Activated T-helper 9 cell treated with anti-CD3 and anti-CD28 coated beads, Interleukin-2, amount 50 U/mL, for 16 hours (primary cell): Measurements from ENCODE around the gene CHDH.

Source experiments
- DNase-seq: peaks from one replicate; pipeline ENCODE4 v3.0.0-alpha.2; 2020; ENCODE audit warnings: low read depth

The CHDH gene

DNA sequence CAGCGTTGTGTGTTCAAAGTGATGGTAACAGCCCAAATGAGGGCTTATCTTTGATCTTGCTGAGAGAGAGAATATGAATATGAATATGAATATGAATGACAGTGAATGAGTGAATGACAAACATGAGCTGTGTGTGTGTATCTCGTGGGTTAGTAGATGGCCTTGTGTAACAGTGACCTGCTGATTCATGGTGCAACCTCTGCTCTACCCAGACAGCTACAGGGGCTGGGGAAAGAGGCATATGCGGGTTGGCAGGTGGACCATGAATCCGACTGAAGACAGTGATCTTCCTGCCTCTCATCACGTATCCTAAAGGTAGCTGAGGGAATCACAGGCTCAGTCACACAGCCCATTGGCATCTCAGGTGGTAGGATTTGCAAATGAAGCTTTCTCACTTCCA lies 58.2 kb downstream of the CHDH start:
- DNase-seq, result no peak

DNA sequence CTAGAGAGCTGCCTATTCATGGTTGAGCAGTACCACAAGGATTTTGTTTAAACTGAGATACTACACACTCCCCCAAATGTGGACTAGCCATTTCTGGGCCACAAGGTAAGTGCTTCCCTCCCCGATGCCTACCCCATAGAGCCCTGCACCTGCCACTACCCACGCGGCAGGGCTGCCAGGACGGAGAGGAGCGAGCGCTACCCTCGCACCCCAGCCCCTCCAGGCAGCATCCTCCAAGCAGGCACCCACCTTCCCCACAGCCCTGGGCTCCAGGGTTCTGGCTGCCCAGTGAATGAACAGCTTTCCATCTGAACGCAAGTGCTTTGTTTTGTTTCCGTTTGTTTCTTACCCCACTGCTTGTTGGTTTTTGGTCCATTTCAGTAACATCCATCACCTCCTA lies 59.2 kb downstream of the CHDH start:
- DNase-seq, result no peak

DNA sequence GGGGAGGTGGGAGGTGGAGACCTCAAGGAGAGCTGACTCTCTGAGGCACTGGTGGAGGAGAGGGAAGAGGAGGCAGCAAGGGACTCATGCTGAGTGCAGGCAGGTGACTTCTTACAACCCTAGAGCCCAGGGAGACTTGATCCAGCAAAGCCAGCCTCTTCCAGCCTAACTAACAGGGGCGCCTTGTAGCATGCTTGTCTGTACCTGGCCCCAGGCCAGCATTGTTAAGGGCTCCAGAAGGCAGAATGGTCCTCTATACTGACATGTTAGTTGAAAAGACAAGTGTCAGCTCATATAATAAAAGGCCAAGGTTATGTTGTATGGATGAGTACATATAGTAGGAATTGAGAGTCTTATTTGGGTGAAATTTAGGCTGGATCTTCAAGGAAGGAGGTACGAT lies 65.4 kb downstream of the CHDH start:
- DNase-seq, result no peak

DNA sequence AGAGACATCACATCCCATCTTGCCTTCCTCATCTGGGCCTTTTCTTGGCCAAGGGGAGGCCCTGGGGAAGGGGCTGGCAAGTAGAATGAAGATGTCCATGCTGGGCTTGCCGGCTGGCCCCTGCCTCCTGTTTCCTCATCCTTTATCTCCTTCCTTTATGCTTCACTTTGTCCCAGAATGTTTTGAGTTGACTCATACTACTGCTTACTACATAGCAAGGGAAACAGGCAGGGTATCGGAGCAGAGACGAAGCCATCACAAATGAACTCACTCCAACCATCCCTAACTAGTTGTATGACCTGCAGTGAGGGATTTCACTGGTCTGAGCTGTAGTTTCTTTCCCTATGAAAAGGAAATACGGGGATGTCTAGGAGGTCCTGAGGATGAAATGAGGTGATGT lies 66.0 kb downstream of the CHDH start:
- no peak for DNase-seq

DNA sequence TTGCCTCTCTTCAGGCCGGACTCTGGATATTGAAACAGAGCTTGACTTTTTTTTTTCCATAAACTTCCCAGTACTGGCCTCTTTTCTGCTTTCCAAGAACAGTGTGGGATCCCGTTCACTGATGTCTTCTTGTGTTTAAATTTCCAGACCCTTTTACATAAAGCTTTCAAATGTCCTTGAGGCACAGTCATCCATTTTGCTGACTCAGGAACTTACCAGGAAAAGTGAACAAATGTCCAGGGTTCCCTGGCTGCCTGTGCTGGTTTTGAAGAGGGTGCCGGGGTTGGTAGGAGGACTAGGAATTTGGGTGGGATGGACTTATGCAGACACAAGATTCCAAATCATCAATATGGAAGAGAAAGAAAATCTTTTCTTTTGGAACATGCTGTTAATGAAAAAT lies 68.1 kb downstream of the CHDH start:
- no peak for DNase-seq

DNA sequence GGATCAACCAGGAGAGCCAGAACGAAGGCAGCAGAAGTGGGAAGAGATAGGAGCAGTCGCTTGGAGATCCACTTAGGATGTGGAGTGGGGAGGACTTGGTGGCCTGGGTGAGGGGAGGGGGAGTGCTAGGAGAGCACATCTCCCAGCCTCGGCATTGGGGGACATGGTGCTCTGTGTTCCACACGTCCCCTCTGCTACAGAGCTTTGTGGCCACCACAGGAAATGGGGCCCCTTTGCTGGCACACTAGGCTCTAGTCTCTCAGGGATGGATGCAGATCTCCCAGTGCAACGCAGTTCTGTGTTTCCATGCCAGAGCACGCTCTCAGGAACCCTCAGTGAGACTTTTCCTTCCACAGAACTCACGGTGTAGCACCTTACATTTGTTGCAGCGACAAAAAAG lies 68.8 kb downstream of the CHDH start:
- no peak for DNase-seq

DNA sequence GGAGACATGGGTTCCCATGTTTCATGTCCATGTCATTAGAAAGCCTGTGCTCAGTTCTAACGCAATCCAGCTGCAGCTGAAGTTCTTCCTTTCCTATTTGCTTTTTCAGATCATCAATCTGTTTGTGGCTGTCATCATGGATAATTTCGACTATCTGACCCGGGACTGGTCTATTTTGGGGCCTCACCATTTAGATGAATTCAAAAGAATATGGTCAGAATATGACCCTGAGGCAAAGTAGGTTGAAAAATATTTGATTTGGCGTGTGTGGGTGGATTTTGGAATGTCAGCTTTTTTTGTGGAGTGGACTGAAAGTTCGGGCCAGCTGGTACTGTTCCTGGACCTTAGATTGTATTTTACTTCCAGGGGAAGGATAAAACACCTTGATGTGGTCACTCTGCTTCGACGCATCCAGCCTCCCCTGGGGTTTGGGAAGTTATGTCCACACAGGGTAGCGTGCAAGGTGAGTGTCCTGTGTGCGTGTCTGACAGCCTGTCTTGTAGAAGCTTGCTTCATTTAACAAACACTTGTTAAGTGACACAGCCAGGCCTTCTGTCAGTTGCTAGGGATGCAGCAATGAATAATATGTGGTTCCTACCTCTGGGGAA lies 69.6 kb downstream of the CHDH start:
- no peak for DNase-seq

DNA sequence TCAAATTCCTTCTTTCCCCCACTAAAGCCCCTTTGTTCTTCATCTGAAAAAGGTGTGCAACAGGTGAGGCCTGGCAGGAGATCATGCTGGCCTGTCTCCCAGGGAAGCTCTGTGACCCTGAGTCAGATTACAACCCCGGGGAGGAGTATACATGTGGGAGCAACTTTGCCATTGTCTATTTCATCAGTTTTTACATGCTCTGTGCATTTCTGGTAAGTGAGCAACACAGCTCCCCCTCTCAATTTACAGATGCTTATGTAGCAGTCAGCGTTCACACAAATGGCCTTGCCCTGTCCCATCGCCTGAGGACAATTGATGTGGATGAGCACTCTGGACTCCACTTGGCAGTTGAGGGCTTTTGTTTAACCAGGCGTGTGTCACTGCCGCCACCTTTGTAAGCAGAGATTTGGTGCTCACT lies 70.4 kb downstream of the CHDH start:
- no peak for DNase-seq

DNA sequence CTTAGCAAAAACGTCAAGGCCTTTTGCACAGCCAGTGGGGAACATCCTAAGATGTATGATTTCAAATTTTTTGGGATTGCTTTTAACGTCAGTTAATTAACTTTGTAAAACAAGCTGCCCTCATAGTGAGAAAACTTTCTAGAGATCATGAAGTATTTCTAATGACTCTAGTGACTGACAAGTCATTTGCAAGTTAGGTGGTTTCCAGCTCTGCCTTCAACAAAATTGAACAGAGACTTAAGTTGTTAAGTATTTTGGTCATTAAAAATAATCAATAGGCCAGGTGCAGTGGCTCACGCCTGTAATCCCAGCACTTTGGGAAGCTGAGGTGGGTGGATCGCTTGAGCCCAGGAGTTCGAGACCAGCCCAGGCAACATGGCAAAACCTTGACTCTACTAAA lies 71.2 kb downstream of the CHDH start:
- no peak for DNase-seq

DNA sequence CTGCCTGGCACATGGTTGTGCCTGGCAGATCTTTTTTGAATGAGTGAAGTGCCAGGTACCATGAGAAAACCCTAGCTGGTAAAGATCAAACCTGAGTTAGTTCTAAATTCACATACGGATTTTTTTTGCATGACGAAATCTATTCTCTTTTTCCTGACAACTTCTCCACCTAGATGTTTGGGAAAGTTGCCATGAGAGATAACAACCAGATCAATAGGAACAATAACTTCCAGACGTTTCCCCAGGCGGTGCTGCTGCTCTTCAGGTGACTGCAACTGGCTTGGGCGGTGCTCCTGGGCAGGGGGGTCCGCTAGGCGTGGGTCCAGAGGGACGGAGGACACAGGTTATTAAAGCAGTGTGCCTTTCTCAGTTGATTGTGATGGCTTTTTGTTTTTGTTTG lies 71.8 kb downstream of the CHDH start:
- DNase-seq, result no peak

DNA sequence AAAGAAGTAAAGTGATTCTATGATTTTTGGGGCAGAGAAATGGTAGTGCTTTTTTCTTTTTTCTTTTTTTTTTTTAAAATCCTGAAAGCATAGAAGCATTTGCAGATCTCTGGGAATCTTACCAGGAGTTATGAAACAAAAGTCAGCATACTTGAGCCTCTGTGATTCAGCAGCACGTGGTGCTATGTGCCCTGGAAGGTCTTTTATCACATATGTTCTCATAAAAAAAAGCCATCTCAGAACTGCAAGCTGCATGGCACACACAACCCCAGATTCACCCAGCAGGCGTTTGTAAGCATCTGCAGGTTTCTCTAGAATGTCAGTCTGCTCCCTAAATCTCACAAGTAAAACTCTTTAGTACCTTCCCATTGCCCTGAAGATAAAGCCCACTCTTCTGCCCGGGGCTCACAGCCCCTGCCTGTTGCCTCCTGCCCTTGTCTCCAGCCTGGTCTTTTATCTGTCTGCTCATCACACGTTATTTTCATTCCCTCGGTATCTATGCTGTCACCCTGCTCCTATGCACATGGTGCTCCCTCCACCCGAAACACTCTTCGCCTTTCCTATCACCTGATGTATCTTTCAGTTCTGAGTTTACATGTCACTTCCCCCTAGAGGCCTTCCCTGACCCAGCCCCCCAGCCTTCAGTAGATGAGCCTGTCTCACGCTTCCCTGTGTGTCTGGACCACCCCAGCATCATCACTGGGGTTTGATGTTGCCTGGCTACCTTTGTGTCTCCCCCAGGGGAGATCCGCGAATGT lies 72.4 kb downstream of the CHDH start:
- no peak for DNase-seq

DNA sequence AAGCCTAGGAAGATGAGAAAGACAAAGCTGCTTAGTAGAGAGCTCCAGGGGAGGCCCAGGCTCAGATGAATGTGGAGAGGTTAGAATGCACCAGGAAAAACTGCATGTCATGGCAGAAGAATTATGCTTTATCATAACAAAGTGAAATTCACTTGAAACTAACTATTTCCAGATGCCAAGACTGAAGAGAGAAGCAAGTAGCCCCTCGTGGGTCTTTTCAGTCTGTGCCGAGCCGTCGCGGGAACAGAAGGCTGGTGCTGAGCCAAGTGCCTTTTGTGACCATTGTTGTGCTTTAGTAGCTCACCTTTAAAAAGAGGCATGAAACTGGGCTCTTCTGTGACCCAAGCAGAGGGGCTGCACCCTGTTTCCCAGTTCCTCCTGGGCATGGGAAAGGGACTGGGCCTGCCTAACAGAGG lies 73.2 kb downstream of the CHDH start:
- DNase-seq, result no peak

DNA sequence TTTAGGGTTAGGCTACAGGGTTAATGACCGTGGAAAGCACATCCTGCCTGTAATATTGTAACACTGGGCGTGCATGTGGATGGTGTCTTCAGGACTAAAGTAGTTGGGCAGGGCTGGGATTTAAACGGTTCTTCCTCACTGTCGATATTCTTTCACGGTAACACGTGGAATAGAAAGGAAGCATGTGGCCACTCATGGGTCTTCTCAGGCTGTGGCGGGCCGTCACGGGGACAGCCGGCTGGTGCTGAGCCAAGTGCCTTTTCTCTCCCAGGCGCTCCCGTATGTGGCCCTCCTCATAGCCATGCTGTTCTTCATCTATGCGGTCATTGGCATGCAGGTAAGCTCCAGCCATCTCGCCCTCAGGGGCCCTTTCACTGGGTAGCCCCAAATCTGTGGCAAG lies 73.7 kb downstream of the CHDH start:
- no peak for DNase-seq

DNA sequence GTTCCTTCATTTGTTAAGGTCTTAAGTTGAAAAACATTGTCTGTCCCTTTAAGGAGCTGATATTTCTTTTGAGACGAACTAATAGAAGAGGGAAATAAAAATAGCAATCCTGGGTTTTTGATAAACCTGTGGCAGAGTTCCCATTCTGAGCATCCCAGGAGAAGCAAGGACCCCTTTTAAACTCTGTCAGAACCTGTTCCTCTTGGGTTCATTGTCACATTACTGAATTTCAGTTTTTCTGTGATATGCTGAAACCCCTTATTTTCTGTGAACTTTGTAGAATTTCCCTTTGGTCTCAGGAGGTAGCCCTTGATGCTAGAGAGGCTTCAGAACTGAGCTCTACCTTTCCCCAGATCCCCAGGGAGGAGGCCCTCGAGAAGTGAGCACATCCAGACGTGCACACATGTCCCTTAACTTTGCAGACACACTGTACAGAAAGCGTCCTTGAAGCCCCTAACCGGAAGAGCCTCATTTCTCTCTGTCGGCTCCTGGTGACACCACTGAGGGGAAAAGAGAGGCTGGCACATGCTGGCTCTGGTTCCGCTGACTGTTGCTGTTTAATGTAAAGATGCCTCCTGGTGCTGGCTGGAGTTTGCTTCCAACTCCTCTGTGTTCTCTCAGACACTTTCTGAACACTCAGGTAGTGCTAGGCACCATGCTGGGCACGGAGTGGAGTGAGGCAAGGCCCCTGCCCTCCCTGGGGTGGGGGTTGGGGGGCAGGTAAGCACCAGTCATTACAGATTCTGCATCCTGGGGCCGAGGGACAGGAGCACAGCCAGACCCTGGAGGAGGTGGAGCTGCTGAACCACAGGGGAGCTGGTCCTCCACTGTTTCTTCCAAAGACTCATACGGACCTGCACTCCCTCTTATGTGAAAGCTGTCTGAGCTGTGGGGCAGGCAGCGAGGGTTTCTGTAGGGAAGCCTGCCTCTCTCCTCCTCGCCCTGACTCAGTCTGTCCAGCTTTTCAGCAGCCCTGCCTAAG lies 77.5 kb downstream of the CHDH start:
- no peak for DNase-seq

DNA sequence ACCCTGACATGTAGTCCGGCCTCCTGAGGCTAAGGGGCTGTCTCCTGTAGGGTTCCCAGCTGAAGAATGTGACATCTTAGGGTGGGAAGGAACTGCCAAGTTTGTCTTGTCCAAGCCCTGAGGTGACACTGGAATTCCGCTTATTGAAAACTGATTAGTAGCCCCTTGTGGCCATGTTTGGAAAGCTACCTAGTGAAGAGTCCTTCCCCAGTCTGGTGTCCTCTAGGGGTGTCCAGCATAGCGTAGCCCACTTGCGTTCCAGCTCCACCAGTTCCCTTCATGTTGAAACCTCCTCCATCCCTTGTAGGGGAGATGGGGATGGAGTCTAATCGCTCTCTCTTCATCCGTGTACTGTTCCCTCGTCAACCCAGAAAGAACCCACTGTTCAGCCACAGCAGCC lies 79.5 kb downstream of the CHDH start:
- no peak for DNase-seq

DNA sequence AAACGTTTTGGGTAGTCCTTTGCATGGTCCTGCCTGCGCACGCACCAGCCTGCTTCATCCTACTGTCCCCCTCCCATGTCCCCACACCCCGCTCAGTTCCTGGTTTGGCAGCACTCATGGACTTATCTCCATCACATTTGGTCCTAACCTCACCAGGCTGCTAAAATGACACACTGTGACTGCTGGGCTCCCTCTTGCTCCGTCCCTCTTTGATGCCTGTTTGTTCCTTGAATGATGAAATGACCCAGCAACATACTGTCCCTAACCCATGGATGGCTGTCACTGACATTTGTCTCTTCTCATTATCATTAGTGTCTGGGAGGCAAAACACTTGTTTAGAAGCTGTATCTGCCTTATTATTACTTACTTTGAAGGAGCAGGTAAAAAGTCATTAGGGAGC lies 80.5 kb downstream of the CHDH start:
- no peak for DNase-seq

DNA sequence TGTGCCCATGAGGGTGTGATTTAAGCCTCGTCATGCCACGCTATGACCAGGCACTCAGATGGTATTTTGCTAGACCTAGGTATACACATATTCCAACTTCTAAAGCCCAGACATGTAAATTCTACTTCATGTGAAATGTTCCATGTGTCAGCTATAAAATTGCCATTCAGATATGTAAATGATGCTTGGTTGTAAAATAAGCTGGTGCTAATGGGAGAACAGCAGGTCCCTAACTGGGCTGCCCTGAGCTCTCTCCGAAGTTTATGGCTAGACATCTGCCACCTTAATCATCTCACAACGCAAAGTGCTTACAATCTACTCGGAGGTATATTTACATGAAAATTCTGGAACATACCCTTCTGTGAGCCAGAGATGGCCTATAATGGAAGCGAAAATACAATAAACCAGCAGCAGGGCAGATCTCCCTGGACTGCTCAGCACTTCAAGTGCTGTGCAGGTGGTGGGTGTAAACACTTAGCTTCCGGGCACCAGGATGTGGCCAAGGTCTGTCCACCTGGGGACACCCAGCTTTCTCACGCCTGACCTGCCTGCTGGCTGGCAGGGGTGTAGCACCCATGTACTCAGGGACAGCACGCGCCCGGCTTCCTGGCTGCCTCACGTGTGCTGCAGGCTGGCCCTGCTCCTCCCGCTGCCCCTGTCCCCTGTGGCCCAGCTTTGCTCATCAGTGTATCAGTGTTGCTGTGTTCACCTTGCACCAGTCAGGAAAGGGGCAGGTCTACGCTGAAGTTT lies 82.0 kb downstream of the CHDH start:
- no peak for DNase-seq

DNA sequence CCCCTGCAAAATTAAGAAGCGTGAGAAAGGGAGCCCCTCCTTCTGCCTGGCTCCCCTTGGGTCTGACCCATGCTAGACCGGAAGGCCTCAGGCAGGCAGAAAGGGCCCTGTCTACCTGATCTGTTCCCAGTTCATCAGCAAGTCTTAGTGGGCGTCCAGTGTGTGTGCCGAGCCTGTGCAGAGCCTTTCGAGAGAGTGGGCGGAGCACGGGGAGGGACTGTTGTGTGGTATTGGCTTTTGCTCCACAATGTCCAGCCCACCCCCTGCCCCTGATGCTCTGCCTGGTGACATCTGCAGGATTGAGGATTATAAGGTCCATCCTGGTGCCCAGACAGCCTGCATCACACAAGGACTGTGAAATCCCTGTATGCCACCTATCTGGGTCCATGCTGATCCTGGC lies 82.9 kb downstream of the CHDH start:
- no peak for DNase-seq
